Stimulated activated CD4-positive, alpha-beta T cell treated with anti-CD3 and anti-CD28 coated beads, Interleukin-15, amount 100 ng/mL, for 48 hours (primary cell): ENCODE data around the gene TMEM132E.

Experiments
- DNase-seq, 2 donors: peaks; one replicate each; pipeline ENCODE4 v3.0.0-alpha.2; 2020; ENCODE audit warnings: low read depth in 2 of 2

Gene TMEM132E

GRCh38 chr17:34634551-34635160 lies 55.3 kb downstream of the TMEM132E start:
- DNase-seq: no peak

GRCh38 chr17:34635876-34636275 lies 56.5 kb downstream of the TMEM132E start:
- DNase-seq: no peak

- no peak for DNase-seq
These were observed 57.7 kb downstream of the TMEM132E start for GRCh38 chr17:34637041-34637547.

- DNase-seq: peak; percentile 63 to 77
These were observed 58.5 kb downstream of the TMEM132E start for GRCh38 chr17:34637548-34638525.

- DNase-seq: no peak
These were observed 59.3 kb downstream of the TMEM132E start for GRCh38 chr17:34638526-34639260.

- DNase-seq: no peak
These were observed 60.5 kb downstream of the TMEM132E start for GRCh38 chr17:34639706-34640425.

- no peak for DNase-seq
These were observed 62.0 kb downstream of the TMEM132E start for GRCh38 chr17:34641368-34641767.

GRCh38 chr17:34644941-34645550 lies 65.7 kb downstream of the TMEM132E start:
- no peak for DNase-seq

- DNase-seq: no peak
These were observed 66.2 kb downstream of the TMEM132E start for GRCh38 chr17:34645594-34645993.

GRCh38 chr17:34647511-34647910 lies 68.1 kb downstream of the TMEM132E start:
- no peak for DNase-seq

- no peak for DNase-seq
These were observed 70.8 kb downstream of the TMEM132E start for GRCh38 chr17:34650051-34650750.

- DNase-seq: no peak
These were observed 72.0 kb downstream of the TMEM132E start for GRCh38 chr17:34651402-34651811.

GRCh38 chr17:34652021-34652555 lies 72.7 kb downstream of the TMEM132E start:
- no peak for DNase-seq

GRCh38 chr17:34653511-34653910 lies 74.1 kb downstream of the TMEM132E start:
- no peak for DNase-seq

- DNase-seq: no peak
These were observed 75.0 kb downstream of the TMEM132E start for GRCh38 chr17:34654276-34654880.

GRCh38 chr17:34654881-34655276 lies 75.5 kb downstream of the TMEM132E start:
- no peak for DNase-seq

GRCh38 chr17:34656801-34657200 lies 77.4 kb downstream of the TMEM132E start:
- no peak for DNase-seq

- DNase-seq: no peak
These were observed 79.6 kb downstream of the TMEM132E start for GRCh38 chr17:34658811-34659560.

GRCh38 chr17:34663714-34664113 lies 84.3 kb downstream of the TMEM132E start:
- DNase-seq: no peak
